Stimulated activated CD8-positive, alpha-beta memory T cell treated with anti-CD3 and anti-CD28 coated beads, Interleukin-4, amount 100 ng/mL, for 1 hour (primary cell): ENCODE data around the gene STX18.

Experiments used
- DNase-seq, 2 donors: peaks; one replicate each; pipeline ENCODE4 v3.0.0-alpha.2; 2020; ENCODE audit warnings: low read depth in 2 of 2, low spot score in 1 of 2

Gene STX18

GRCh38 chr4:4440333-4441061 is 101.4 kb downstream of the STX18 start:
- no peak for DNase-seq

DNA sequence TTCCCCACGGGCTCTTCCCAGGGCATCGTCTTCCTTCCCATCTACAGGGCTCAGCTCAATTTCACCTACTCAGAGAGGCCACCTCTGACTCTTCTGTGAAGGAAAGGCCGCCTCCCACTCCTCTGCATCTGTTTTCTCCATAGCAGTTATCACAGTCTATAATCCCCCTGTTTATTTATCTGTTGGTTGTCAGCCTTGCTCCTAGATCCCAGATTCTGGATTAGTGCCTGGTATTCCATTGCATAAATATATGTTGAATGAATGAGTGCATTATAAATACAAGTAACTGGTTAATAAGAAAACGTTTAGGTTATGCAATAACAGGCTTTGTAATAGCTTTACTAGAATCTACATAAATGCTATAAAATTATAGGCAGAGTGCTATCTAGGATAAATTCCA is 102.1 kb downstream of the STX18 start:
- no peak for DNase-seq

DNA sequence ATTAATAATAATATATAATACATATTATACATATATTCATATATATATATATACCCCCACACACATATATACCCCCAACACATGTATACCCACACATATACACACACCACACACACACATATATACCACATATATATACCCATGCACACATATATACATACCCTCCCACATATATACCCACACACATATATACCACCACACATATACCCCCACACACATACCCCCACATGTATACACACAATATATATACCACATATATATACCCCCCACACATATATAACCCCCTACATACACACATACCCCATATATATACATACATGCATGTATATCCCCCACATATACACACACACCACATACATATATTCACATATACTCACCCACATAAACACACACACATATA is 103.0 kb downstream of the STX18 start:
- DNase-seq = no peak

DNA sequence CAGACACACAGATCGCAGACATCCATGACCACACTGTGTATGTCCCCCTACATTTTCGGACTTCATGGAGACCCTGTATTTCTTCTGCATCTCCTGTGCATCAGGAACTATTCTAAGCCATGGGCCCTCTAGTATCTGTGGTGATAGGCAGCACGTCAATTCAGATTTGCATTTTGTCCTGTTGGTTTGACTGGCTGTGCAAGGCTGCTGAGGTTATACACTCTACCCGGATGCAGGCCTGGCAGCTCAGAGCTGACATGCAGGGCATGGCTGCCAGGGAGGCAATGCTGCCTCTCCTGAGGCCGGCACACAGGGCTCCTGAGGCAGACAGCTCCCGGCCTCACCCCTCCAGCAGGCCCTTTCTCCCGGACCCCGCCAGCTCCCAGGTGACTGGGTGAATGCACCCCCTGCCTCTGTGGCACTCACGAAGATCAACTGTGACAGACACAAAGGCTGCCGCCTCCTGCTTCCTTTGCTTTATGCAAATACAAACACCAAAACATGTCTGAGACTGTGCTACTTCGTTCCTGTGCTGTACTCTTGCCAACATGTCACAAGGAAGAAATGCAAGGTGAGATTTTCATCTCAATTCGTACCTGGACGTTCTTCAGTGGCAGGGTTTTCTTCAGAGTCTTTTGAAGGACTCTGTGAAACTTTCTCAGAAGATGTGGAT is 103.9 kb downstream of the STX18 start:
- no peak for DNase-seq

DNA sequence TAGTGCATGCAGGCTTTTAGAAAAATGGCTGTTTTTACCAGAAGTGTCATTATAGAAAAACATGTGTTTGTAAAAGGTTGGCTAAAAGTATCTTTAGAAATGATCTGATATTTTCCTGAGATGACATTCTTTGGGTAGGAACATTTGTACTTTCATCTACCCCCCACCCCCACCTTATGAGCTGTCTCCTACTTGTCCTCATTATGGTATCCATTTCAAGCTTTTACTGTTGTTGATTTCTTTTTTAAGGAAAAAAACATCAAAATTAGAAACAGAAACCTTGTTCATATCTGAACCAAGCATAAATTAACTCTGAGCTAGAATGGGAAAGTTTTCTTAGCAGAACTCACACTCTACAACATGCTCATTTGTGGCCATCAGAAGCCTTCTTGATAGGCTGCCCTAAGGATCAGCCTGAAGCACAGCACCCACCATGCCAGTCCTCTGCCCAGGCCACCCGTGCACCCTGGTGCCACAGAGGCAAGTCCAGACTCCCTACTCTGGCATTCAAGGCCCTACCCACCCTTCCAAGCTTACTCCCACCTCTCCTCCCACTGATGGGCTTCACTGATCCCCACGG is 105.5 kb downstream of the STX18 start:
- DNase-seq = no peak

DNA sequence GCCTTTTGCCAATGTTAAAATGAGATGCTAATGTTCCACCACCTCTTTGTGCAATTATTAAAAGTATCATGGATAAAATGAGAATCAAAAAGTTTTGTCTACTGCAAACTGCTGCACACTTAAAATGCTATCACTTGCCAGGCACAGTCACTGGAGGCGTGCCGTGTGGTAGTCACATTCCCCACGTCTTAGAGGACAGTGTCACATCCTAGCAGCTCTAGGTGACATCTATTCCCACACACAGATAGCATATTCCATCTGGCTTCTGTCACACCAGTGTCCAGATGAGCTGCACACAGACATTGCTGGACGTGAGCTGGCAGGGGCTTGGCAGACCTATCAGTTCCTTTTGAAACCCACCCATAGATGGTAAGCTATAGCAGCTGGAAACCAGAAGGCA is 107.9 kb downstream of the STX18 start:
- DNase-seq = no peak

DNA sequence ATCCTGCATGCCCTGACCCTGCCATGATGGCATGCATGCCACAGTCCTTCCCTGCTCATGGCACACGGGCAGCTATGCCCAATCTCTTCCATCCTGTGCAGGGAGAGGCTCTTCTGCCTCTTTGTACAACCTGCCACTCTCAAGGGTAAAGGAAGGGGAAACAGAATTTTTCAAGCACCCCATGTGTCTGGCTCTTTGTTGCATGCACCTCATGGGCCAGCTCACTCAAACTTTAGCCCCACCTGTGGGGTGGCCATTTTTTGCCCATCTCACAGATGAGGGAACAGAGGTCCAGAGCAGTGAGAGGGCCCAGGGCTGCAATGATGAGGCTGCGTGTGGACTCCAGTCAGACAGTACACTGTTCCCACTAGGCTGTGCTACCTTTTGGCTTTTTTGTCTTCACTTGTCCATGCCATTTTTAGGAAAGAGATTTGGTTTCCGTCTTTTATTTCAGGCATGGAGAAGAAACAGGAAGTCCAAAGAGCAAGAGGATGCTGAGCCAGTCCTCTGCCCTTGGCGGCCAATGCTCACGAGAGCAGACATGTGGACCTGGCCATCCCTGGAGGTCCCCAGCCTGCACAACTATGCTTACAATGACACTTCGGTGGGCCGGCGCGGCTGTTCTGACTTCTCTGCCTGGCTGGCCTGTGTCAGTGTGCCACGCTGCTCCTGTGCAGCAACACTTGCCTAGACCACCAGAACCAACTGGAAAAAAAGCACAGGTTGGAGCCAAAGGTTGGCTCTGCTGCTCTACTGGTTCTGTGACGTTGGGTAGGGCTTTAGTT is 109.3 kb downstream of the STX18 start:
- DNase-seq = no peak

DNA sequence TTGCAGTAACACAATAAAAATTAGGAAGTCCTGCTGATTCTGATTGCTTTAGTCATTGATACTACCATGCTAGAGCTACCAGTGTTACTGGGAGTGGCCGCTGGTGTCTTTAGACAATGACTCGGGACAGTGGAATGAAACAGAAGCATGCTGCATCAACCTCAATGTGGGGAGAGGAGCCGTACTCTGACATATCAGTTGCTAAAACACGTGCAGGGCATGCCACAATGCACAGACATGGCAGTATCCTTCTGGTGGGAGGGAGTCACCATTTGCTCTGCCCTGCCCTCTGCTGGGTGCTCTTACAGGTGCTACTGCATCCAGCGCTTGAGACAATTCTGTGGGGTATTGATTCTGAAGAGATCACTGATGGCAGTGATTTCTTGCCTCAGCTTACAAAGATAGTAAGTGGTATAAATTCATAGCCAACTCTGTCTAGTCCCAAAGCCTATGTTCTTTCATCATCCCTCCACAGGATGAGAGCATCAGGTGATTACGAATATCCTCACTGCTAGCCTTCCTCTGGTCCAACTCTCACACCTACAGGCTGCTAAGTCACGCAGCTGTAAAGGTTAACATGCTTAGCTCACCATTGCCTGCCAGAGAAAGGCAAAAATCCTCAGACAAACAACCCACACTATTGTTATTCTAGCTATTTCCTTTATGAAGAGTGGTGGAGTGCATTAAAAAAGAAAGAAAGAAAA is 111.2 kb downstream of the STX18 start:
- DNase-seq = peak in 1 of 2 donors; percentile 13

GRCh38 chr4:4428966-4429875 is 112.6 kb downstream of the STX18 start:
- DNase-seq = no peak

GRCh38 chr4:4427886-4428285 is 114.0 kb downstream of the STX18 start:
- DNase-seq = no peak

DNA sequence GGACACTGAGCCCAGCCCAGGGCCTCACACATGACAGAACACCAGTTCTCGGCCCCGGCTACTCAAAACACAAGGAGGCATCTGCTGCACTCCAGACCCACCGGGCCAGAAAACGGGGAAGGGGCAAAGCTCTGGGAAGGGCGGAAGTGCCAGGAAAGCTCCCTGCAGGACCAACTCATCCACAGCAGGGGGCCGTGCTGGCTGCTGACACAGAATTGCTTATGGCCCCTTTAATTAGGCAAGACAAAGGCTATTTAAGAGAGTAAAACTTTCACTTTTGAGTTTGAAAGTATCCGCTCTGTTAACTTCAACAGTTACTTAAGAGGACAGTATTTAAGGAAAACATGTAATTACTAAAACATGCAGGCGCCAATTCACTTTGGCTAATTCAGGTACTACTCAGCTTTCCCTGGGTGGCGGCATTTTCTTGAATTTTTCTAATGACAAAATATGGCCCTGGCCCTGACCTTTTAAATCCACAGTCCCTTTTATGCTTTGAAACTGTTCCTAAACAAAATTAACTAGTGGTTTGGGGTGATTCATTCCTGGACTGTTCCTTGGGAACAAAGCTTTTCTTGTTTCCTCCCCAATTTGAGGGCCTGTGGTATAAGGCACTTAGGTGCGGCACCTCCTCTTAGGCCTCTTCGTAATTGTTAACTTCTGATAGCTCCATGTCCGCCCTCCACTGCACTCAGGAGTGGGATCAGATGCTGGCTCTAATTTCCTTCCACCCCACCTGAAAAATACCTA is 114.6 kb downstream of the STX18 start:
- DNase-seq = no peak

DNA sequence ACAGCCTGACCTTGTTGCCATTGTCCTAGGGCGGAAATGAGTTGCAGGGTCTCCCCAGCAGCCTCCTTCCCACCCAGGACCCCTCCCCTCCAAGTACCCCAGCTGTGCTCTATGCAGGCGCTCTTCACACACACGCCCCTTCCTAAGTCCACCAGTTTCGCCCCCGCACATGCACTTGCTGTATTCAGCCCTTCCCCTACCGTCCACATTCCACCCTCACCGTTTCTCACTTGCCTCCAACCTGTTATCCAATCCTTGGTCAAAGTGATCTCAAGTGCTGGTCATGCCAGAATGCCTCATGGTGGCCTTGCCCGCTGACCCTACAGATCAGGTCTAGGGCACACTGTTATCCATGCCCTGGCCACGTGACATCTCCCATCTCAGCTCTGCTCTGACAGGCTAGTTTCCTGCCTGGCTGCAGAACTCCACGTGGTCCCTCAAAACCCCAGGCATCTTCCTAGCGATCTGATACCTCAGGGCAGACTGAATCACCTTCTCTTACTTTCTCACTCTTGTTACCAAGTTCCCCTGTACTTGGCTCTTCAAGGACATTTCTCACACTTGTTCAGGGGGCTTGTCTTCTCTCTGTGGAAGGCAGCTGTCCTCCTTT is 115.2 kb downstream of the STX18 start:
- DNase-seq = no peak

DNA sequence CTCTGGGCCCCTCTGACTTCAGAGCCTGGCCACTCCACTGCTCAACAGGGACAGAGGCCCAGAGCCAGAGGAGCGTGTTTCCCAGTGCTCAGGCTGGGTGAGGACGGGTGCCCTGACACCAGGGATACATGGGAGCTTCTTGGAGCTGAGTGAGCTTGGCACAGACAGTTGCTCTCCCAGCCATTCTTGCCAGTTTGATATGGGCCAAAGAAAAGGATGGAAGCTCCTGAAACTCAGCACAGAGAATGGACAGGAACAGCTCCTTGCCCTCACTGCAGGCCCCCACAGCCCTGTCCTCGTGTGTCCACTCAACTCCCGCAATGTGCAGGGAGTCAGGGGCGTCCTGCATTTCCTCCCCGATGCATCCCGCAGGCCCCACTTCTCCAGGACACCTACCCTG is 116.2 kb downstream of the STX18 start:
- no peak for DNase-seq

GRCh38 chr4:4425119-4425690 is 116.6 kb downstream of the STX18 start:
- no peak for DNase-seq

DNA sequence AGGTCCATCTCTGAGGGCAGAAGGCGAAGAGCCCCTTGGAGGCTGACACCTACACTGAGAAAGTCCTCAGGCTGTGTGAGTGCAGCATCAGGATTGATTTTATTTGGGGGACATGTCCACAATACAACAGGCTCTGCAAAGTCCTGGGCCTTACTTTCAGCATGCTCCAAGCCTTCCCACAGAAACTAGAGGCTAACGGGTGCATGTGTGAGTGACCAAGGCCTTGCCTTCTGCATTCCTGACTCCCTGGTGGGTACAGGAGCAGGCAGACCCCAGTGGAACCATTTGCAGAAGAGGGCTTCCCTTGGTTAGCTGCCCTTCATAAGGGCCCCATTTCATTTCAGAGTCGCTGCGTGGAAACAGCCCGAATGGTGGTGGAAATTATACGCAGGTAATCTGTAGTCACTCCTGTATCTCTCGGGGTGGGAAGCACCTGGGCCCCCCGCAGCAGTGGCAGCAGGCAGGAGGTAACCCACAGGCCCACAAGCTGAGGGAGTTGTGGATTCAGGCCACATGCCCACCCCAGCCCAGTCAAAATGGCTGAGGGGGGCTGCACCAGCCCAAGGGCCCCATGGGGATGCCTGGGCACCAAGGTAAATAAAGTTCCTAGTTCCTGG is 117.2 kb downstream of the STX18 start:
- DNase-seq = no peak

DNA sequence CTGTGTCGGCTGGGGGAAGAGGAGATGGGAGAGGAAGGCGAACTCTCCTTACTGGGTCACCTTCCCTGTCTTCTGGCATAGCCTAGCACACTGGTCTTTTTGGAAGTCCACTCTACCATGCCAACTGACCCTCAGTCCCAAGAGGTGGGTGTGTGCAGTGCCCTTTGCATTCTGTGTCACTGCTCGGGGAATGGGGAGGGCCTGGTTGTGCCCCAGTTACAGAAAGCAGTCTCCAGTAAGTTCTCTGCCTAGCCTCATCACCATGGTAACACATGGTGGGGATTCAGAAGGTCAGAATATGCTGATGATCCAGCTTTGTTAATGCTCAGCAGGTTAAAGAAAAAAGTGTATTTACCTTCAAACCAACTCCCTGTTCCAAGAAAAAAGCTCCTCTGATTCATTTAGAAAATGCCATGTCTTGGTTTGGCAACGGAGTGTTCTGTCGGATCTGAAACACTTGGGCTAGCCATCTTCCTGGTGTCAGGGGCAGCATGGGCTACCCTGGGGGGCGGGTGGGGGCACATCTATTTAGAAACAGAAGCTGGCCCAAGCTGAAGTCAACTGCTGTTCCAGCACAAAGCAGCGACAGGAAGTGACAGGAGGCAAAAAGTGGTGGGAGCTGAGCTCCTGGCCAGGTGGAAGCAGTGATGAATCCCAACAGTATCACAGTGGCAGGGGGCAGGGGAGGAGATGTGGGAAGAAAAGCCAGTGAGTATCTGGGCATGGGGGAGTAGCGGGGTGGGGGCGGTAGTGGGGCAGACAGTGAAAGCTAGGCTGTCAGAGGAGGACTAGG is 117.9 kb downstream of the STX18 start:
- DNase-seq = no peak

DNA sequence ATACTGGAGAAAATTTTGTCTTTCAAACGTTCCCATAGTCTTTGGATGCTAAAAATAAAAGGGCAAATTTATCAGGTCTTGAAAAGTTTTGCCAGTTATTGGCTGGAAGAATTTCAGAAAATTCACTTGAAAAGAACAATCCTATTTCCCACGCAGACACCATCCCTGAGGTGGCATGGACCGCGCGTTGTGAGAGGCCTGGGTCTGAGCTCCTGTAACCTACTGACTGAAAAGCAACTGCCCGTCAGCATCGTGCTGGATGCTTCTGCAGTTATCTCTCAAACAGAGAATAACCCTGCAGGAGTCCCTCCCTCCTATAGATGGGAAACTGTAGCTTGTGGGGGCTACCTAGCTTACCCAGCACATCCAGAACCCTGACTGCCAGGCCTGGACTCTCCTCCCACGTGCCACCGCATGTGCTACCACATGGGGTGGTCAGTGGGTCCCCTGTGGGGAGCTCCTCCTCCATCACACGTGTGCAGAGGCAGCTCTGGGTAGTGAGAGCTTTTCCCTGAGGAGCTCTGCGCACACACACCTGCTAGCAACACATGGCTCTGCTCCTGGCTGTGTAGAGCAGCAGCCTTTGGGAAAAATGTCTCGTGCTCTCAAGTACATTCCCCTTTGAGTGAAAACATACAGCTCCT is 118.9 kb downstream of the STX18 start:
- DNase-seq = no peak
